GM12872 (cell line): ENCODE measurements around the gene MAP4.

Experiments
- CTCF ChIP-seq: IDR thresholded peaks from 3 replicates; pipeline ENCODE4 v1.5.1; 2011; ENCODE audit warnings: low read depth, mild to moderate bottlenecking, low read length, moderate library complexity; ENCODE audit not compliant: insufficient read depth

The MAP4 gene

GRCh38 chr3:47910777-47911440 lies 105.3 kb downstream of the MAP4 start:
- TF ChIP-seq CTCF = no peak

- no peak for TF ChIP-seq CTCF
These were observed 106.0 kb downstream of the MAP4 start for GRCh38 chr3:47910233-47910632.

DNA sequence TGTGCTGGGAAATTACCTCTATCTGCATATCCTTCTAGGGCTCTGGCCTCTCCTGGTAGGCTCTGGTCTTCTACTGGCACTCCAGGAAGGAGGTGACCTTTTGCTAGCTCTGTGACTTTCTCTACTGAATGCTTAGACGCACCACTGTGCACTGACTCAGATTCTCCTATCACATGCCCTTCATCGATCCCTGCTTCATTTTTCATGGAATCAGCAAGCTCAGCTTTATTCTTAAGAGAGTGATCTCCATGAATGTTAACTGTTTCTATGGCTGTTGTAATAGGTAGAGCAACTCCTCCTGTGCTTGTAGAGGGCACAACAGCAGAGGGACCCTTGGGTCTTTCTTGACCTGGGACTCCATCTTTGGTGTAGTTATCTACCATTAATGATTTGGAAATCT lies 106.6 kb downstream of the MAP4 start:
- no peak for TF ChIP-seq CTCF

- TF ChIP-seq CTCF = no peak
These were observed 107.5 kb downstream of the MAP4 start for GRCh38 chr3:47908744-47909143.

DNA sequence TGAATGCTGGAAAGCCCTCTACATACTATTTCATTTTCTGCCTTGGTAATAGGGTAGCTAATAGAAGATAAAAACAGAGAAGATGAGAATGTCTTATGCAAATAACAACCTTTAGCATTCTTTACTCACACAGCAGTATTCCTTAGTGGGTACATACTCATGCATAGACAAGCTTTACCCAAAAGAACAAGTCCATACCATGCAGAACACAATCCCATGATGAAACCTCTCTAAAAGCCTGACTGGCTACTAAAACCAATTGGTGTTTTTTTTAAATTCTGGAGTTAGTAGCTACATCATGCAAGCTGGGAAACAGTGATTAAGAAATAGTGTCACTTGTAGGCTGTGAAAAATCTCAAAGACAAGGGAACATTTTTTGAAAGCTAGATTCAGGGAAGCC lies 108.4 kb downstream of the MAP4 start:
- no peak for TF ChIP-seq CTCF

DNA sequence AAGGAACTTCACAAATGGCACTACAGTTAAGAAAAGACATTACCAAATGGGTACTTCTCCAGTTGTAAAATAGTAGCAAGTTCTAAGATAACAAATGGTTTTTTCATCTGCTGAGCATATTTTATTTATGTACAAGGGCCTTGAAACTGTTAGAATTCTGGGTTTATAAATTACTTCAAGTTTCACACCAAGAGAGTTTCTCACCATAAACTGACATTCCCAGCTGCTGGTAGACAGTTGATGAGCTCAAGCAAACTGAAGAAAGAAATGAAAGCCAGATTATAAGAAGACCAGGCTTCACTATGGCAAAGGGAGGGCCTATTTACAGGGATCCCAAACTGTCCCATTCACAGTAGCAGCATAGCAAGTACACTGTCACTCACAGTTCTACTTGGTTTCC lies 113.5 kb downstream of the MAP4 start:
- TF ChIP-seq CTCF = no peak

GRCh38 chr3:47901280-47901833 lies 114.9 kb downstream of the MAP4 start:
- no peak for TF ChIP-seq CTCF
